Amniotic stem cell (primary cell): Measurements from ENCODE around the gene CAMP.
"Not testable (repeated sequence)": the region's sequence is repeated elsewhere in the genome, so short reads cannot be mapped to it uniquely, and the experiment has no call there.

Experiments used
- DNase-seq: peaks from one replicate; lab custom pipeline; 2025; lab: John Stamatoyannopoulos, UW

CAMP gene

DNA sequence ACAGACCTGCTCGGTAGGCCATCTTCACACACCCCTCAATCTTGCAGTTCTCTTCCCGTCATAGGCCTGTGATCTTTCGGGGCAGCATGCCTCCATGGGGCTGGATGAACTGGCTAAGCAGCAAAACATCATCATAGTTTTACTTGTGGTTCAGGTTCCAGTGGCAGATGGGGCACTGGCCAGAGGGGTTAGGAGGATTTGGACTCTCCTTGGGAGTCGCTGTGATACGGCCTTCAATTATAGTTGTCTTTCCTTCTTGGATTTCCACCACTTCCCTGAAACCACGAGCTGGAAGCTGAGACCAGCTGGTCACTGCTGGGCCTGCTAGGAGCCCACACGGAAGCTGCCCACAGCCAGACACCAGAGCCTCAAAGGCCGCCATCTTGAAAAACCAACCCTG lies 33.3 kb downstream of the CAMP start:
- DNase-seq = no peak

DNA sequence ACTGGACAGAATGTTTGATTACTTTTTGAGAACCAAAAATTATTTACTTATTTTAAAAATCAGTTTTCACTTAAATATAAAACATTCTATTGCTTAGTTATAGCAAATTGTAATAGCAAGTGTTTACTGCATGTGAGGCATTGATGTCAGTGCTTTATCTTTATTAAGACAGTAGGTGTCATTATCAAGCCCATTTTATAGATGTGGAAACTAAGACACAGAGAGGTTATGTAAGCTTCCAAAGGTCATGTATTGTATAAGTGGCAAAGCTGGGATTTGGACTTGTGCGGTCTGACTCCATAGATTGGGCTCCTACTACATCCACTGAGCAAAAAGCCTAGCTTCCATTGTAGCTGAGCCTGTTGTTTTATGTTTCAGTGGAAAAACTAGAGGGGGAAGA lies 35.2 kb downstream of the CAMP start:
- no peak for DNase-seq

DNA sequence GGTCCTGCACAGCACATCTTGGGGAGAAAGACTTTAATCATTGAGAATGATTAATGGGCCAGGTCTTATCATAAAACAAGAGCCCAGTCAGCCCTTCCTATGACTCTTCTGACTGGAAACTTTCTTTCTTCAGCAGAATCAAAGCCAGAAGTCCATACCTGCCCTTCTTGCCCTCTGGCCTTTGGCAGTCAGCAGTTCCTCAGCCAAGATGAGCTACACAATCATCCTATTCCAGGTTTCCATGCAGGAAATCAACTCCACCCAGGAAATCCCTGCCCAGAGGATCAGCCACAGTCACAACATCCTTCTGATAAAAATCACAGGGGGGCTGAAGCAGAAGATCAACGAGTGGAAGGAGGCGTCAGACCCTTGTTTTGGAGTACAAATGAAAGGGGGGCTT lies 44.5 kb downstream of the CAMP start:
- no peak for DNase-seq

DNA sequence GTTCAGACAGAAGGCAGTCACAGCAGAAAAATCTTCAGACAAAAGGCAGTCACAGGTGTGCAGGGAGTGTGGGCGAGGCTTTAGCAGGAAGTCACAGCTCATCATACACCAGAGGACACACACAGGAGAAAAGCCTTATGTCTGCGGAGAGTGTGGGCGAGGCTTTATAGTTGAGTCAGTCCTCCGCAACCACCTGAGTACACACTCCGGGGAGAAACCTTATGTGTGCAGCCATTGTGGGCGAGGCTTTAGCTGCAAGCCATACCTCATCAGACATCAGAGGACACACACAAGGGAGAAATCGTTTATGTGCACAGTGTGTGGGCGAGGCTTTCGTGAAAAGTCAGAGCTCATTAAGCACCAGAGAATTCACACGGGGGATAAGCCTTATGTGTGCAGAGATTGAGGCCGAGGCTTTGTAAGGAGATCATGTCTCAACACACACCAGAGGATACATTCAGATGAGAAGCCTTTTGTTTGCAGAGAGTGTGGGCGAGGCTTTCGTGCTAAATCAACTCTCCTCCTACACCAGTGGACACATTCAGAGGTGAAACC lies 45.2 kb downstream of the CAMP start:
- no peak for DNase-seq

DNA sequence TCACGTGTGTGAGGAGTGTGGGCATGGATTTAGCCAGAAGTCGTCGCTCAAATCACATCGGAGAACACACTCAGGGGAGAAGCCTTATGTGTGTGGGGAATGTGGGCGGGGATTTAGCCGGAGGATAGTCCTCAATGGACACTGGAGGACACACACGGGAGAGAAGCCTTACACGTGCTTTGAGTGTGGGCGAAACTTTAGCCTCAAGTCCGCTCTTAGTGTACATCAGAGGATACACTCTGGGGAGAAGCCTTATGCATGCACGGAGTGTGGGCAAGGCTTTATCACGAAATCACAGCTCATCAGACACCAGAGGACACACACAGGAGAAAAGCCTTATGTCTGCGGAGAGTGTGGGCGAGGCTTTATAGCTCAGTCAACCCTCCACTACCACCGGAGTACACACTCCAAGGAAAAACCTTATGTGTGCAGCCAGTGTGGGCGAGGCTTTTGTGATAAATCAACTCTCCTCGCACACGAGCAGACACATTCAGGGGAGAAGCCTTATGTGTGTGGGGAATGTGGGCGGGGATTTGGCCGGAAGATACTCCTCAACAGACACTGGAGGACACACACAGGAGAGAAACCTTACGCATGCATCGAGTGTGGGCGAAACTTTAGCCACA lies 45.8 kb downstream of the CAMP start:
- no peak for DNase-seq

DNA sequence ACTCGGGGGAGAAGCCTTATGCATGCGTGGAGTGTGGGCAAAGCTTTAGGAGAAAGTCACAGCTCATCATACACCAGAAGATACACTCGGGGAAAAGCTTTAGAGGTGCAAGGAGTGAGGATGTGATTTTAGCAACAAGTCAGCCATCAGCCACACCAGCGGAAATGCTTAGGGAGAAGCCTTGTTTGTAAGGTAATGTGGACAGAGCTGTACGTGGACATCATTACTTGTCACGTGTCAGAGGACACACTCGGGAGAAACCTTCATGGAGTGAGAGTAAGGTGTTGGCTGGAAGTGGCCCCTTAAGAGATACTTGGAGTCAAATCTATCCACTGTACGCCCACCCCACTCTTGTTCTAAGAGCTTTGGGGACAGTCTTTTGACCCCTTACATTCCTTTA lies 46.3 kb downstream of the CAMP start:
- DNase-seq = no peak

DNA sequence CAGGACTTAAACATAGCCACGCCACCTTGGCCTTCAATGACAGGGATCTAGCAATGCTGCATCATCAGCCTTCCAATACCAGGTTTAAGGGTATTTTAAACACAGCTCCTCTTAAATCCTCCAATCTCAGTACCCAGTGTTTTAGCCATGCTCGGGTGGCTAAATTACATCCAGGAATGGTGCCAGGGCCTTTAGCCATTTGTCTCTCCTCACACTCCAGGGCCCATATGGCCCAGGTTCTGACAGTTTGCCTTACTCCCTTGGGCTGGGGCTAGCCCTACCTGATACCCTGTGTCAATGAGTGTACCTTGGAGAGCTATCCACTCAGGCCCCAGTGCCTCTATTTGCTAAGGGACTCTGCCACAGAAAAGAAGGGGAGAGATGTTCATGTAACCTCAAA lies 47.0 kb downstream of the CAMP start:
- DNase-seq = no peak

DNA sequence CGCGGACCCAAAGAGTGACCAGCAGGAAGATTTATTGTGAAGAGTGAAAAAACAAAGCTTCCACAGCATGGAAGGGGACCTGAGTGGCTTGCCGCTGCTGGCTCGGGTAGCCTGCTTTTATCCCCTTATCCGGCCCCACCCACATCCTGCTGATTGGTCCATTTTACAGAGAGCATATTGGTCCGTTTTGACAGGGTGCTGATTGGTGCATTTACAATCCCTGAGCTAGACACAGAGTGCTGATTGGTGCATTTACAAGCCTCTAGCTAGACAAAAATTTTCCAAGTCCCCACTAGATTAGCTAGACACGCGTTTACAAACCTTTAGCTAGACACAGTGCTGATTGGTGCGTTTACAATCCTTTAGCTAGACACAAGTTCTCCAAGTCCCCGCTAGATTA lies 47.9 kb downstream of the CAMP start:
- not testable (repeated sequence) for DNase-seq

DNA sequence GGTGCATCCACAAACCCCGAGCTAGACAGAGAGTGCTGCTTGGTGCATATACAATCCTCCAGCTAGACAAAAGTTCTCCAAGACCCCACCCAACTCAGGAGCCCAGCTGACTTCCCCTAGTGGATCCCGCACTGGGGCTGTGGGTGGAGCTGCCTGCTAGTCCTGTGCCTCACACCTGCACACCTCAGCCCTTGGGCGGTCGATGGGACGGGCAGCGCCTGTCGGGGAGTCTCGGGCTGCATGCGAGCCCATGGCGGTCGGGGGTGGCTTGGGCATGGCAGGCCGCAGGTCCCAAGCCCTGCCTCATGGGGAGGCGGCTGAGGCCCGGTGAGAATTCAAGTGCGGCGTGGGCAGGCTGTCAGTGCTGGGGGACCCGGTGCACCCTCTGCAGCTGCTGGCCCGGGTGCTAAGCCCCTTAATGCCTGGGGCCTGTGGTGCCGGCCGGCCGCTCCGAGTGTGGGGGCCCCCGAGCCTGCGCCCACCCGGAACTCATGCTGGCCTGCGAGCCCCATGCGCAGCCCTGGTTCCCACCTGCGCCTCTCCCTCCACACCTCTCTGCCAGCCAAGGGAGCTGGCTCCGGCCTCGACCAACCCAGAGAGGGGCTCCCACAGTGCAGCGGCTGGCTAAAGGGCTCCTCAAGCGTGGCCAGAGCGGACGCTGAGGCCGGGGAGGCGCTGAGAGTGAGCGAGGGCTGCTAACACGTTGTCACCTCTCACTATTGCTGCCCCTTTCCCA lies 48.6 kb downstream of the CAMP start:
- DNase-seq = no peak

DNA sequence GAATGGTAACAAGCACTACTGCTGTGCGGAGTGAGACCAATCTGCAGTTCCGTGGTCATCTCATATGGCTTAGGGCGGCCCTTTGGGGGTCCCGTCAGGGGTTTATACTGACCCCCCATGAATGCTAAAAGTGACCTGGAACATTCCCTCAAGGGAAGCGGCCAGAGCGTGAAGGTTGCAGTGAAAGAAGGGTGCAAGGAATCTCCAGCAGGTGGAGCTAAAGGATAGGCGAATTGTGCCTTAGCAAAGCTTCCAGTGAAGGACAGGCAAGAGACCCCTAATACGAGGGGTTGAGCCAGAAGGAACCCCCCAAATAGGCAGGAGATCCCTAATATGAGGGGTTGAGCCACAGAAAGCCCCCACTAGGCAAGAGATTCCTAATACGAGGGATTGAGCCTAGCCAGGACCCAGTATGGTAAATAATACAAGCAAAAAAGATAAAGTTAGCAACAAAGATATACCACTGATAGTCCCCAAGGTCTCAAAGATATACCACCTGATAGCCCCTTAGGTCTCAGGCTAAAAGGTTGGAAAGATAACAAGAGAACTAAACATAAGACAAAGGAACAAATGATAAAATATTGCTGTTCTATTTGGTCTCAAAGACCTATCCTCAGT lies 50.4 kb downstream of the CAMP start:
- peak; percentile 10 for DNase-seq

DNA sequence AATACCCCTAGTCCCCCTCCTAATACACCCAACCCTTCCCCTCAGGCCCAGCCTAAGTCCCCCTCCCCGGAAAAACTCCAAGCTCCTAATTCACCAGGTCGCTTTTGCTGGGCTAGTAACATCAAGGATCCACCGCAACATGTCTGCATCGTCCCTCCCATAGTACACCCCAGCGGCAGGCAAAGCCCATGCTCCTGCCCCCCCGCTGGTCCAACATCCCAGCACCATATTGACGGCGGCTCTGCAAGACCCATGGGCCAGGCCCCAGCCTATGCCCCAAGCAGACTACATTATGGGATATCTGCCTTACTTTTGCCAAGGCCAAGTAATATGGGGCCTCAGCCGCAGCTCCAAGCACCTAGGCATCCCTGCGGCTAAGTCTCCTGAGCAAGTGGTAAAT lies 51.2 kb downstream of the CAMP start:
- DNase-seq = no peak
